GM13977 (cell line): ENCODE data around the gene HYDIN.
"Not testable (repeated sequence)": the region's sequence is repeated elsewhere in the genome, so short reads cannot be mapped to it uniquely, and the experiment has no call there.

Experiments
- DNase-seq: peaks from one replicate; pipeline ENCODE4 v3.0.0; 2012; ENCODE audit warnings: low spot score
- in situ Hi-C: fragments of 300-500 bp; cut with MboI; formaldehyde crosslinking; loops from one replicate; pipeline ENCODE4 v1.12.0; 2022; ENCODE audit warnings: low sequenced_read_pairs, low pct_unique_long_range_greater_than_20kb, mixed read lengths, inconsistent platforms; ENCODE audit not compliant: unreplicated experiment

HYDIN gene

GRCh38 chr16:71015419-71015818 lies 215.1 kb downstream of the HYDIN start:
- DNase-seq, in situ Hi-C loops: not testable (repeated sequence)

- in situ Hi-C loops, DNase-seq: not testable (repeated sequence)
These were observed 220.9 kb downstream of the HYDIN start for GRCh38 chr16:71009440-71010223.

GRCh38 chr16:71006516-71006915 lies 224.0 kb downstream of the HYDIN start:
- in situ Hi-C loops, DNase-seq: not testable (repeated sequence)

- DNase-seq, in situ Hi-C loops: not testable (repeated sequence)
These were observed 230.8 kb downstream of the HYDIN start for GRCh38 chr16:70999735-71000134.

GRCh38 chr16:70995799-70996198 lies 234.7 kb downstream of the HYDIN start:
- DNase-seq, in situ Hi-C loops: not testable (repeated sequence)

GRCh38 chr16:70992511-70992910 lies 238.0 kb downstream of the HYDIN start:
- DNase-seq, in situ Hi-C loops: not testable (repeated sequence)

GRCh38 chr16:70987019-70987715 lies 243.4 kb downstream of the HYDIN start:
- in situ Hi-C loops, DNase-seq: not testable (repeated sequence)

- in situ Hi-C loops, DNase-seq: not testable (repeated sequence)
These were observed 245.8 kb downstream of the HYDIN start for GRCh38 chr16:70984675-70985074.

GRCh38 chr16:70968332-70968731 lies 262.2 kb downstream of the HYDIN start:
- in situ Hi-C loops, DNase-seq: not testable (repeated sequence)

- DNase-seq, in situ Hi-C loops: not testable (repeated sequence)
These were observed 270.4 kb downstream of the HYDIN start for GRCh38 chr16:70960169-70960568.

GRCh38 chr16:70954922-70955321 lies 275.6 kb downstream of the HYDIN start:
- in situ Hi-C loops, DNase-seq: not testable (repeated sequence)

- in situ Hi-C loops, DNase-seq: not testable (repeated sequence)
These were observed 276.7 kb downstream of the HYDIN start for GRCh38 chr16:70953824-70954223.

- in situ Hi-C loops, DNase-seq: not testable (repeated sequence)
These were observed 287.0 kb downstream of the HYDIN start for GRCh38 chr16:70943551-70943950.

- in situ Hi-C loops, DNase-seq: not testable (repeated sequence)
These were observed 290.7 kb downstream of the HYDIN start for GRCh38 chr16:70939690-70940359.

GRCh38 chr16:70936781-70937525 lies 293.6 kb downstream of the HYDIN start:
- in situ Hi-C loops: not testable (repeated sequence)

GRCh38 chr16:70935325-70935724 lies 295.2 kb downstream of the HYDIN start:
- DNase-seq, in situ Hi-C loops: not testable (repeated sequence)

More at GRCh38 chr16:70936781-70937525, 293.6 kb downstream of the HYDIN start:
- DNase-seq: not testable (repeated sequence)

- in situ Hi-C loops: not testable (repeated sequence)
These were observed 296.8 kb downstream of the HYDIN start for GRCh38 chr16:70933746-70934145.

More at GRCh38 chr16:70933746-70934145, 296.8 kb downstream of the HYDIN start:
- DNase-seq: not testable (repeated sequence)
